ENCODE data around the gene PIGC. TPM values are rescaled to one million over a fixed set of nuclear protein-coding genes. Genes with fewer than 3 reads are reported as not detected.

The PIGC gene
- total and polyA plus RNA-seq, 2 experiments from 2014 or later, result 27.8 to 32.7 TPM

DNA sequence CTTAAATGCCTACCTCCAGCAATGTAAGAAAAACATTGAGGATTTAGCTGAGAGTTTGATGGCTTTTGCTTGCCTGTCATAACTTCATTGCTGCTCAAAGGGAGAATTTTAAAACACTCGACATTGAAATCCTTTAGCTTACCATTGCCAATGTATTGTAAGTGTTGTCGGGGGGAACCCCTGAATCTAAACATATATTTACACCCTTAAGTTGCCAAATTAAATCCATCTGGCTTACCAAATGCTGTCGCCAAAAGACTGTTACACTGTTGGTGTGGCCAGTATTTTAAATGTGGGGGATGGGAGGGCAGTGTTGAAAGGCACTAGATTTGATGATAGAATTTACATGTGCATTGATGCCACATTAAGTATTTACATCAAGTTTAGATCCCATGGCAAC is 48.3 kb downstream of the PIGC start:
- in situ Hi-C loops (cut with MboI), result no loop called here
- H3K4me3 ChIP-seq, result no peak overlapping the region
- no peak for DNase-seq
- H3K9ac ChIP-seq, result no peak overlapping the region
- H3K4me2 ChIP-seq (ENCODE audit: unreplicated experiment), result no peak overlapping the region
- H3K9me3 ChIP-seq (ENCODE audit: low read depth), result no peaks in the 10 kb centered on the region
- H4K20me1 ChIP-seq (ENCODE audit: insufficient read depth), result no peaks in the 10 kb centered on the region
- TF ChIP-seq EZH2 (IDR thresholded peaks at IDR 0.05; ENCODE audit: insufficient read depth, poor library complexity, severe bottlenecking) (no peak), EZH2phosphoT487 (IDR thresholded peaks at IDR 0.05; ENCODE audit: insufficient read depth, low read depth) (no peak)
- no peaks in the 10 kb centered on the region for H3K9me2 ChIP-seq (ENCODE audit: insufficient read depth)
- no peaks in the 10 kb centered on the region for H3K27me3 ChIP-seq (replicated peaks; ENCODE audit: insufficient read depth)
- H3K79me2 ChIP-seq (ENCODE audit: insufficient read depth), result no peaks in the 10 kb centered on the region
- no peaks in the 10 kb centered on the region for H3K36me3 ChIP-seq (ENCODE audit: low read depth)
- WGBS, 2 experiments (ENCODE audit: low coverage in 1 of 2, low lambda C conversion rate in 2 of 2, missing lambda C conversion rate in 2 of 2), result 73 to 74% methylated on average over 3 of the region's 3 CpGs
- no peak overlapping the region for H2AFZ ChIP-seq
- no peak overlapping the region for H3K27ac ChIP-seq
- H3F3A ChIP-seq (ENCODE audit: insufficient read depth), result peaks cover 21% of the 10 kb centered on the region
- peaks cover 74% of the 10 kb centered on the region for H3K4me1 ChIP-seq (ENCODE audit: insufficient read depth)

DNA sequence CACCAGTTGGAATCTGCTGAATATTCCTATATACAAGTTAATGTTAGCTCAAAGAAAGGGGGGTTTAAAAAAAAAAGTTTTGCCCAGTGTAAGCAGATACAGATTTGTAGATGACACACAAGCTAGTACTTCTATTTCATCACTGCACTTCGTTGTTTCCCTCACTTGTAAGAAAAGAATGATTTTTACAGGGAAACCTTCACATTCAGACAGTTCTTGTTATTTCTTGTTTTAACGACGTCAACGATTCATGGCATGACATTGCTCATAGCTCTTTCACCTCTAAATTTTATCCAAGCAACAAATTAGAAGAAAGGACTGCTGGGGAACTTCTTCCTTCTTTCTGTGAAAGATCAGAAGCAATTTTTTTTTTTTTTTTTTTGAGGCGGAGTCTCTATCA is 49.1 kb downstream of the PIGC start:
- no peaks in the 10 kb centered on the region for H3K79me2 ChIP-seq (ENCODE audit: insufficient read depth)
- no peaks in the 10 kb centered on the region for H3K27me3 ChIP-seq (replicated peaks; ENCODE audit: insufficient read depth)
- WGBS, 2 experiments (ENCODE audit: low coverage in 1 of 2, low lambda C conversion rate in 2 of 2, missing lambda C conversion rate in 2 of 2), result 62 to 64% methylated on average over 5 of the region's 5 CpGs
- no peak overlapping the region for H3K9ac ChIP-seq
- H3K4me2 ChIP-seq (ENCODE audit: unreplicated experiment), result peak overlapping the region; percentile 15
- H3K9me3 ChIP-seq (ENCODE audit: low read depth), result no peaks in the 10 kb centered on the region
- H3K4me1 ChIP-seq (ENCODE audit: insufficient read depth), result peaks cover 70% of the 10 kb centered on the region
- TF ChIP-seq EZH2 (IDR thresholded peaks at IDR 0.05; ENCODE audit: insufficient read depth, poor library complexity, severe bottlenecking), result no peak
- no peaks in the 10 kb centered on the region for H3K9me2 ChIP-seq (ENCODE audit: insufficient read depth)
- peak; percentile 54 for DNase-seq
- no peaks in the 10 kb centered on the region for H3K36me3 ChIP-seq (ENCODE audit: low read depth)
- H3F3A ChIP-seq (ENCODE audit: insufficient read depth), result peaks cover 21% of the 10 kb centered on the region
- in situ Hi-C loops (cut with MboI), result loop anchor here (5.0 kb wide), 1 partner anchor 258 kb away; no protein-coding TSS in a partner anchor
- H3K4me3 ChIP-seq, result no peak overlapping the region
- H2AFZ ChIP-seq, result no peak overlapping the region
- H3K27ac ChIP-seq, result no peak overlapping the region
- H4K20me1 ChIP-seq (ENCODE audit: insufficient read depth), result no peaks in the 10 kb centered on the region

DNA sequence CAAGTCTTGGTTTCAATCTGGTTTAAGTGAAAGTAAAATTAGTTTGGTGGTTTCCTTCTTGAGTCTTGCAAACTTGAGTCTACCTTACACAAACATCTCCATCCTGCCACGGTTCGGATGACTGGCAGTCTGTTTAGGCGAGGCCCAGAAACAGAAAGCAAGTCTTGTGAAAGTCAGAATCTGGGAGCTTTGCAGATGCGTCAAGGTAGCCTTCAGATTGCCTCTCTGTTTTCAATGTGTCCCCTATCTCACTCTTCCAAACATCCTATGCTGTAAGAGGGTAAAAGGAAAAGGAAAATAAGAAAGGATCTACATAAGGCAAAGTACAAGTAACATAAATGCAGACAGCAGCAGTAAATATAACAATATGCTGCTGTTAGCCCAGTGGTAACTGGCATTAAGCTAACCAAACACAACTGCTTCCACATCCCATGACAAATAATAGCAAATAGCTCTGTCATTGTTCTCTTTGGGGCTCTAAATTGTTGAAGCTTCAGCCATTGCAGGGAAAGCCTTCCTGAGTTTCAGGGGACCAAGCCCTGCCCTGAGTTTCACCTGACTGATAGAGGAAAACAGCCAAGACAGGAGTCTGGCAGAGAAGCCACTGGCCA is 49.6 kb downstream of the PIGC start:
- Histone ChIP-seq H4K20me1 (ENCODE audit: insufficient read depth) (no peaks in the 10 kb centered on the region), H3K4me1 (ENCODE audit: insufficient read depth) (peaks cover 67% of the 10 kb centered on the region), H3K4me2 (ENCODE audit: unreplicated experiment) (peak overlapping the region; percentile 15), H3K9me3 (ENCODE audit: low read depth) (no peaks in the 10 kb centered on the region), H3K36me3 (ENCODE audit: low read depth) (no peaks in the 10 kb centered on the region), H2AFZ (peak overlapping the region; percentile 16), H3K27me3 (replicated peaks; ENCODE audit: insufficient read depth) (no peaks in the 10 kb centered on the region), H3F3A (ENCODE audit: insufficient read depth) (peaks cover 21% of the 10 kb centered on the region), H3K9me2 (ENCODE audit: insufficient read depth) (no peaks in the 10 kb centered on the region), H3K27ac (no peak overlapping the region), H3K79me2 (ENCODE audit: insufficient read depth) (no peaks in the 10 kb centered on the region), H3K4me3 (peak overlapping the region; percentile 29; the same call in 1 of the 2 replicates), H3K9ac (peak overlapping the region; percentile 10; the same call in 1 of the 2 replicates)
- TF ChIP-seq EZH2 (IDR thresholded peaks at IDR 0.05; ENCODE audit: insufficient read depth, poor library complexity, severe bottlenecking) (no peak), EZH2phosphoT487 (IDR thresholded peaks at IDR 0.05; ENCODE audit: insufficient read depth, low read depth) (no peak)
- peak; percentile 49 for DNase-seq
- WGBS, 2 experiments (ENCODE audit: low coverage in 1 of 2, low lambda C conversion rate in 2 of 2, missing lambda C conversion rate in 2 of 2), result 18 to 29% methylated on average over 4 of the region's 4 CpGs
- in situ Hi-C loops (cut with MboI), result loop anchor here (5.0 kb wide), 1 partner anchor 257 kb away; no protein-coding TSS in a partner anchor

DNA sequence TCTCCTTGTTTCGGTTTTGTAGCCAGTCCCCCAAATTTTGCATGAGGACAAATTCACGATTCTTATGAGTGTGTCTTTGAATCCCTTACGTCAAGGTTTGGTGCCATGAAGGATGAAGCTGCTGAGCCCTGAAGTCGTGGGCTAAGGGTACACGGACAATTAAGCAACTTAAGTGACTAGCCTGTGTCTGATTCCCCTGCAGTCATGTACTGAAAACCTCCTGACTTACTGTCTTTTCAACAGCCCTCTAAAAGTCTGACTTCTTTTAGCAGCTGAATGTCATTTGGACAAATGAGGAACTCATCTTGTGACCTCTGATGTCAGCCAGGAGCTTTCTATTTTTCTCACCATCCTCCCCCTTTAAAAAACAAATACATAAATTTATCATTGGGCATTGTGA is 50.5 kb downstream of the PIGC start:
- in situ Hi-C loops (cut with MboI), result loop anchor here (5.0 kb wide), 1 partner anchor 256 kb away; no protein-coding TSS in a partner anchor

More for the DNA sequence above, 50.5 kb downstream of the PIGC start:
- TF ChIP-seq EZH2phosphoT487 (IDR thresholded peaks at IDR 0.05; ENCODE audit: insufficient read depth, low read depth), result no peak
- no peak for TF ChIP-seq EZH2 (IDR thresholded peaks at IDR 0.05; ENCODE audit: insufficient read depth, poor library complexity, severe bottlenecking)
- 11 to 15% methylated on average over 5 of the region's 5 CpGs for WGBS, 2 experiments (ENCODE audit: low coverage in 1 of 2, low lambda C conversion rate in 2 of 2, missing lambda C conversion rate in 2 of 2)
- H3K27me3 ChIP-seq (replicated peaks; ENCODE audit: insufficient read depth), result no peaks in the 10 kb centered on the region
- H3K4me2 ChIP-seq (ENCODE audit: unreplicated experiment), result peak overlapping the region; percentile 69
- H3K9me3 ChIP-seq (ENCODE audit: low read depth), result no peaks in the 10 kb centered on the region
- no peaks in the 10 kb centered on the region for H4K20me1 ChIP-seq (ENCODE audit: insufficient read depth)
- no peaks in the 10 kb centered on the region for H3K79me2 ChIP-seq (ENCODE audit: insufficient read depth)
- H3K9ac ChIP-seq, result 0 out of 2 replicates have a peak overlapping the region, but pooled peaks have one; percentile 5
- H3K9me2 ChIP-seq (ENCODE audit: insufficient read depth), result no peaks in the 10 kb centered on the region
- peak overlapping the region; percentile 47 for H2AFZ ChIP-seq
- no peak for DNase-seq
- peaks cover 12% of the 10 kb centered on the region for H3F3A ChIP-seq (ENCODE audit: insufficient read depth)
- peak overlapping the region; percentile 29 for H3K4me3 ChIP-seq
- peaks cover 59% of the 10 kb centered on the region for H3K4me1 ChIP-seq (ENCODE audit: insufficient read depth)
- no peak overlapping the region for H3K27ac ChIP-seq
- no peaks in the 10 kb centered on the region for H3K36me3 ChIP-seq (ENCODE audit: low read depth)
